ACHN (cell line): ENCODE measurements around the gene TMEM182.

Experiments used
- DNase-seq: peaks from one replicate; pipeline ENCODE4 v3.0.0-alpha.2; 2015
- in situ Hi-C: cut with HindIII; loops from 2 replicates; pipeline ENCODE4 v1.10.0; 2017; ENCODE audit warnings: low sequenced_read_pairs, low pct_ligation_motif_present, low pct_unique_long_range_greater_than_20kb

Gene TMEM182

GRCh38 chr2:102761763-102762162 lies at the start of gene TMEM182:
Gene TMEM182 (plus strand): TSS chr2:102762031. CDS start chr2:102762218, 187 bp downstream.
- in situ Hi-C loops, result no loop called here
- DNase-seq, result no peak

GRCh38 chr2:102717308-102718018 lies 44.4 kb upstream of the TMEM182 start:
- in situ Hi-C loops, result no loop called here

GRCh38 chr2:102718387-102719316 lies 43.2 kb upstream of the TMEM182 start:
- in situ Hi-C loops, result no loop called here
- DNase-seq, result no peak

More at GRCh38 chr2:102717308-102718018, 44.4 kb upstream of the TMEM182 start:
- no peak for DNase-seq

DNA sequence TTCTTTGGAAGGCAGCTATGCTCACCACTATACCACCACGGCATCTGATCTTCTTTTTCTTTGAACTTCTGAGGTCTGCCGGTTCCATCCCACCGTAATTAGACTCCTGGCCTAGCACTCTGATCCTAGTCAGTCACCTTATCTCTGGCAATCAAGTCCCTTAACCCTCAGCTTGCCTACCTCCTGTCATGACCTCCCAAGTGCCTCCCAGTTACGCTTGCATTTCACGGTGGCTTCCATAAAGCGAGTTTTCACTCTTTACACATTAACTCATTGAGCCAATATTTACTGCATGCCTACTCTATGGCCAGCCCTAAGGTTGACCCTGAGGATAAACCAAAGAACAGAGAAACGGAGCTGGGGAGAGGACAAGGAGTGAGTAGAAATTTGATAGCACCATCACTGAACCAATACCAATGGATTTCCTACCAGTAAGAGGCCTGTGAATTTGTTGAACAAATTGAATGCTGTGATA lies 37.8 kb upstream of the TMEM182 start:
- in situ Hi-C loops, result no loop called here
- DNase-seq, result no peak

- in situ Hi-C loops, result no loop called here
- no peak for DNase-seq
Observed at GRCh38 chr2:102724553-102724952, 37.3 kb upstream of the TMEM182 start.

- no peak for DNase-seq
- in situ Hi-C loops, result no loop called here
Observed at GRCh38 chr2:102726128-102727087, 35.4 kb upstream of the TMEM182 start.

DNA sequence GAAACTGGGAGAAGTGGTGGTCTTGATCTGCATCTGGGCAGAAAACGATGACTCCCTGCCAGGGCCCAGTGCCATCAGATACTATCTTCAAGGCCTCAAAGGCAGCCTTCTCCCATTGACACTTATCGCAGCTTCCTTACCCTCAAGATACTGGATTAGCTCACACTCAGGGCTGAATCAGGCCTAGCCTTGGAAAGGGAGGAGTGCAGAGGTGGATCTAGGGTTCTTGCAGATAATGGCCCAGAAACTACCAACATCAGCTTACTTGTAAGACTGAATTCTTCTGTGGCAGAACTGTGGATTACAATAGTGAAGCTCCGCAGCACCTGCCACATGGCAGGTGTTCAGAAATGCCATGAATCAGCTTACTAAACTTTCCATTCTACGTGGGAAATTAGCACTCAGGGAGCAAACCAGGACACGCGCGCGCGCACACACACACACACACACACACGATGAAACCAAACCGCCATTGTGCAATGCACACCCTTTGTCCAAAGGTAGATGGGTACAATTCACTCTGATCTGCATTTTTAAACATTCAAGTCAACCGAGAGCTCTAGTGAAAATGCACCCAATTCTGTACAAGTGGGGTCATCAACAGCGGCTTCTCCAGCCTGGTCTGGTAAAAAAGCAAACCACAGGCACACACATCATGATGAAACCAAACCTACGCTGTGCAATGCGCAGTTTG lies 26.3 kb upstream of the TMEM182 start:
- DNase-seq, result no peak
- in situ Hi-C loops, result no loop called here

DNA sequence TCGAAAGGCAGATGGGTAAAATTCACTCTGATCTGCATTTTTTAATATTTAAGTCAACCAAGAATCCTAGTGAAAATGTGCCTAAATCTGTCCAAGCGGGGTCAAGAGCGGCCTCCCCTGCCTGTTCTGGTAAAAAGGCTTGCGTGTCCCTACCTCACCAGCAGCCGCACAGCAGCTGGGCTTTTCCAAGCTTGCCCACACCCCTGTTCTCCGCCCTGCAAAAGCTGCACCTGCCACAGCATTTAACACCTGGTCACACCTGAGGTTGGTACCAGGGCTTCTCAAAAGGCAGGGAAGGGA lies 25.8 kb upstream of the TMEM182 start:
- no peak for DNase-seq
- in situ Hi-C loops, result no loop called here

DNA sequence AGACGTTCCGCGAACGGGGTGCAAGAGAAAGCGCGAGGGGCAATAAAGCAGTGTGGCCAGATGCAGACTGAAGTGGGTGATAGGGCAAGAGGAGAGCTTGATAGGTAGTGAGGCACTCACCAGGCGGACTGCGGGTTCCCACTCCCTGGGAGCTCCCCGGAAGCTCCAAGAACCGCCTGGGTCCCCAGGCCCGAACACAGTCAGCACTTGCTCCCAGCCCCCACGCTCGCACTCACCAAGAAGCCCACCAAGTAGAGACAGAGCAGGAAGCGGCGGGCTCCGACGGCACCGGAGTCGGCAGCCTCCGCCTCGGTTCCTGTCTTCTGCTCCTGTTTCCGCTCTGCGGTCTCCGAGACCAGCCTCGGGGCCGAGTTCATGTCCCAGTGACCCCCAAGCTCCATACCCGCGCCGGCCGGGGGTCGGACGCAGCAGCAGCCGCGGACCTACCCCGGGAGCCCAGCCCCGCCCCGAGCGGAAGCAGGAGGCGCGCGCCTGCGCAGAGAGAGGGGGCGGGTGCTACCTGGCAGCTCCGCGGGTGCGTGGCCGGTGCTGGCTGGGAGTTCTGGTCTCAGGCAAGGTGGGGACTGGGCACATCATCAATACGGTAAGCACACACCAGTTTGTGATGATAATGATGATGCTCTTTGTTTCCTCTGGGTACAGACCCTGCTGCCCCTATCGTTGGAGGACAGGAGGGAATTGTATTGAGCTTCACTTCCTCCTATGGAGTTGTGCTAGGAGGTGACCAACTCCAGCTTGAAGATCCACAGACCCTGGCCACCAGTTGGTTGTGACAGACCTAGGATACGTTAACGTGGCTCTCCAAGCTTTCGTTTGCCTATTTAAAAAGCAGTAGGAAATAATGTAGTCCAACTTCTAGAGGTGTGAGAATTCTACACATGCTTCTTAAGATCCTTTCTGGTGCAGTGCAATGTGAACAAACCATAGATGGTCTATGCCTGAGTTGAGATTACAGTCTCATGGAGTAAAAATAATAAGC lies 25.1 kb upstream of the TMEM182 start:
- DNase-seq, result peak; percentile 74
- in situ Hi-C loops, result no loop called here

GRCh38 chr2:102737431-102737830 lies 24.4 kb upstream of the TMEM182 start:
- no peak for DNase-seq
- in situ Hi-C loops, result no loop called here

DNA sequence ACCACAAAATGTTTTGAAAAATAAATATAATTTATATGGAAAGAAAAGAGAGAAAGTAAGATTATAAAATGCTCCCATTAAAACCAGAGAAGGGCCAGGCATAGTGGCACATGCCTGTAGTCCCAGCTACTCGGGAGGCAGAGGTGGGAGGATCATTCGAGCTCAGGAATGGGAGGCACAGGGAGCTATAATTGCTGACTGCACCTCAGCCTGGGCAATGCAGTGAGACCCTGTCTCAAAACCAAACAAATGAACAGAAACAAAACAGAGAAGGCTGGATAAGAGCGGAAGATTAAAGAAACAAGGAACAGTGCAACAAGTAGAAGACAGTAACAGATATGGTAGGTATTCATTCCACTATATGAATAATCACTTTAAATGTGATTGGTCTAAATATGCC lies 18.6 kb upstream of the TMEM182 start:
- in situ Hi-C loops, result no loop called here
- no peak for DNase-seq

- in situ Hi-C loops, result no loop called here
- no peak for DNase-seq
Observed at GRCh38 chr2:102748107-102748506, 13.7 kb upstream of the TMEM182 start.

DNA sequence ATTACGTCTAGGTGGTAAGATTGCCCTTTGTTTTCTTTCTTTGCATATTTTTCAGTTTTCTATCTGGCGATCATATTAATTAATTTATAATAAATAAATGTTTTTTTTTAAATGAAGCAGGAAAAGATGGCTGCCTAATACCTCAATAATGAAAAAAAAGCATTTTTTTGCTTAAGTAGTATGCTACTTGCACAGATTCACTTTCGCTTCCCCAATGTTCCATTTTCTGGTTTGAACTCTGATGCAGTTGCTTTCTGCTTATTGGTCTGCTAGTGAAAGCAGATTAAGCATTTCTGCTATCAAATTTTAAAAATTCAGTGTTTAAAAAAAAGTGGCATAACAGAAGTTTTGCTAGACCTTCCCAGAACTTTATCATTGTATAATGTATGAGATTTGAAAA lies 11.9 kb upstream of the TMEM182 start:
- in situ Hi-C loops, result no loop called here
- DNase-seq, result no peak

DNA sequence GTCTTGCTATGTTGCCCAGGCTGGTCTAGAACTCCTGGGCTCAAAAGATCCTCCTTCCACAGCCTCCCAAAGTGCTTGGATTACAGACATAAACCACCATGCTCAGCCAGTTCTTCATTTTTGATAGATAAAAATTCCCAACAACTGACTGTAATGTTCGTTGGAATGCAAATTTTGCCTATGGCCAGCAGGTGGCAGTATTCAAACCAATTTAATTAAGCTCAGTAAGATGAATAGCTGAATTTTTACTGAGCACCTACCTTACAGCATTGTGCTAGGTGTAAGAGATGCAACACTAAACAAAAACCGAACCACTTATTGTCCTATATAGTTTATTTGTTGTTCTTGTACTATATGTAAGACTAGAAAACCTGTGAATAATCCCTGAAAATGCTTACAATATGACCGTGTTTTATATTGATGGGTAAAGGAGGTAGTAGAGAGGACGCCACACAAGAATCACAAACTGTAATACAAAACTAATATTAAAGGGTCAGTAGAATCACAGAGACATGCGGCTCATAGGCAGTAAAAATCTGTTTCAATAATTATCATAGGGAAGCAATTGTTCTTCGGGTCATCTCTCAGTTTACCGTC lies 8.2 kb upstream of the TMEM182 start:
- in situ Hi-C loops, result no loop called here
- DNase-seq, result peak; percentile 71

GRCh38 chr2:102754456-102755145 lies 7.2 kb upstream of the TMEM182 start:
- no peak for DNase-seq
- in situ Hi-C loops, result no loop called here

GRCh38 chr2:102755284-102755683 lies 6.5 kb upstream of the TMEM182 start:
- in situ Hi-C loops, result no loop called here
- no peak for DNase-seq
